ENCODE data around the gene IL27RA.

DNA sequence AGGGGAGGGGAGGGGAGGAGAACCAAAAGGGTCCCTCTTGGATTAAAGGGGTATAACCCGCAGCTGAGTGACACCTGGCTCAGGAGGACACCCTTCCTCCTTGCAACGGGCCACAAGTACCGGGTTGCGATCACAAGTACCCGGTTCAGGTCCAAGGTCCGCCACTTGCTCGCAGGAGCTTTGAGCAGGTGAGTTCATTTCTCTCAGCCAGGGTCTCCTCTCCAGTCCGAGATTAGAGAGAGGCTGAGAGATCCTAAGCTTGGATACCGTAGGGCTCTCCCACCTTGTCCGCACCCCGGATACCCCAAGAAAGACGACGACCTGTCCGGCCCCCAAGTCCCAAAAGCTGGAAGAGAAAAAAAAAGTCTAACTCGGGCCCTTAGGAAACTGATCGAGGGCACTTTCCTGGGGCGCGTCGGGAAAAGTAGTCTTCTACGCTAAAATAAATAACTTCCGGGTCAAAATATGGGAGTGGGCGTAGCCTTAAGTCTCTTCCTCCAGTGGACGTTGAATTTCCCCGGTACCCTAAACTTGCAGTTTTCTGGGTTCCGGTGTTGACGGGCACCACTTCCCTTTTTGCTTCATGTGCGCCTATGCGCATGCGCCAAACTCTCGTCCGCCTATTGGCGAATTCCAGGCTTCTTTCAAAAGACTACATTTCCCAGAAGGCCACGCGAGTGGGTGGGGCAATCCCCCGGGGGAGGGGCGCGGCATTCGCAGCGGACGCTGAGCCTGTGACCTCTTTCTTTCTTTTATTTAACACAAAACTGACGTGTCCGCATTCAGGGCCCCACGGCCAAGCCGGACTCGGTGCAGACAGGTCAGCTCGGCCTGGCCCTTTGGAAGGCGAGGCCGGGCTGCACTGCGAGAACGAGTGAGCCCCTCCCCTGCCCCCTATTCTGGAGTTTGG lies 49.6 kb downstream of the IL27RA start:
- TF ChIP-seq YY1 (IDR thresholded peaks at IDR 0.05; ENCODE audit: insufficient read depth, insufficient read length) (no peak), SUZ12 (IDR thresholded peaks at IDR 0.05; ENCODE audit: extremely low read depth, insufficient read depth, insufficient read length) (no peak)

Measured in NT2/D1 (cell line).